HCT116 (cell line): ENCODE measurements around the gene USP24. TPM values are rescaled to one million over a fixed set of nuclear protein-coding genes. Genes with fewer than 3 reads are reported as not detected.

Experiments
- ATAC-seq: fragments of 200-7000 bp; cut with Tn5 transposase; 2 replicates; pipeline ENCODE4 v1.9.1; 2020; ENCODE audit warnings: mild to moderate bottlenecking, moderate library complexity
- BruUV-seq: library from RNA; stranded (reverse); fragments of 400-500 nt; replicated peaks from 2 replicates; lab custom pipeline; 2021; lab: Mats Ljungman, UMichigan
- CTCF ChIA-PET: fragments of 300-600 bp; sonication (Branson Sonifier 250); formaldehyde crosslinking; loops from one replicate; lab custom pipeline; 2021; ENCODE audit warnings: antibody characterized with exemption; lab: Charles Lee
- POLR2A ChIA-PET: fragments of 300-600, 350-600 bp; sonication (Branson Sonifier 250); formaldehyde crosslinking; loops from one replicate; lab custom pipeline; 2021; ENCODE audit warnings: antibody characterized with exemption; lab: Charles Lee
- RAD21 ChIA-PET, 2 experiments: fragments of 300-600 bp; sonication (Branson Sonifier 250); formaldehyde crosslinking; loops; one replicate each; lab custom pipeline; 2023; ENCODE audit warnings: low total read pairs in 2 of 2; ENCODE audit not compliant: uncharacterized antibody in 2 of 2, unreplicated experiment in 2 of 2, low non-redundant PET in 1 of 2; lab: Charles Lee
- DNase-seq: peaks from one replicate; pipeline ENCODE4 v3.0.0-alpha.2; 2010; ENCODE audit warnings: low read depth, low spot score
- H2AFZ ChIP-seq: fragments of 200-600 bp; shearing (Covaris generic), sonication (generic); 2 replicates; pipeline ENCODE4 v1.6.1; 2017; ENCODE audit warnings: low read depth, mixed run types, mixed read lengths, antibody characterized with exemption, low read length; ENCODE audit not compliant: poor library complexity, severe bottlenecking
- H3K27ac ChIP-seq: 2 replicates; pipeline ENCODE4 v1.5.1; 2012; ENCODE audit warnings: low read depth, low read length
- H3K27me3 ChIP-seq: fragments of 200-600 bp; sonication (generic); 2 replicates; pipeline ENCODE4 v1.6.1; 2016; ENCODE audit warnings: mixed run types, low read length, mixed read lengths; ENCODE audit not compliant: insufficient read depth
- H3K36me3 ChIP-seq, 2 experiments: fragments of 200-500 bp in 1 of 2; fragments of 200-600 bp in 1 of 2; sonication (Bioruptor generic) in 1 of 2; sonication (generic) in 1 of 2; 2 replicates each; pipeline versions ENCODE4 v1.5.1 to v1.6.1; 2014 to 2016; ENCODE audit warnings: low read length in 2 of 2, inconsistent platforms in 1 of 2, mixed read lengths in 1 of 2, mixed run types in 1 of 2; ENCODE audit not compliant: insufficient read depth in 2 of 2, control insufficient read depth in 1 of 2
- H3K4me1 ChIP-seq, 2 experiments: fragments of 200-600 bp in 1 of 2; sonication (generic) in 1 of 2; 2 replicates each; pipeline versions ENCODE4 v1.5.1 to v1.6.1; 2012 to 2017; ENCODE audit warnings: low read length in 2 of 2, inconsistent platforms in 1 of 2, mild to moderate bottlenecking in 1 of 2, mixed read lengths in 1 of 2, mixed run types in 1 of 2, moderate library complexity in 1 of 2; ENCODE audit not compliant: insufficient read depth in 2 of 2, control insufficient read depth in 1 of 2
- H3K4me2 ChIP-seq: fragments of 200-600 bp; sonication (generic); 2 replicates; pipeline ENCODE4 v1.6.1; 2017; ENCODE audit warnings: mixed run types, low read length, mixed read lengths
- H3K4me3 ChIP-seq, 2 experiments: fragments of 200-600 bp in 1 of 2; sonication (generic) in 1 of 2; replicated peaks in 1 of 2; 2 replicates each; pipeline ENCODE4 v1.5.1; 2011 to 2016; ENCODE audit warnings: low read length in 2 of 2, control low read depth in 1 of 2, low read depth in 1 of 2, mild to moderate bottlenecking in 1 of 2, mixed read lengths in 1 of 2, mixed run types in 1 of 2
- H3K79me2 ChIP-seq: fragments of 200-600 bp; sonication (generic); 2 replicates; pipeline ENCODE4 v1.6.1; 2017; ENCODE audit warnings: mild to moderate bottlenecking, mixed run types, low read length, moderate library complexity, mixed read lengths; ENCODE audit not compliant: insufficient read depth
- H3K9ac ChIP-seq: fragments of 200-600 bp; sonication (generic); 2 replicates; pipeline ENCODE4 v1.6.1; 2016; ENCODE audit warnings: low read length, mixed read lengths
- H3K9me2 ChIP-seq: fragments of 200-600 bp; sonication (generic), shearing (Covaris generic); 2 replicates; pipeline ENCODE4 v1.6.1; 2017; ENCODE audit warnings: mixed run types, mild to moderate bottlenecking, moderate library complexity; ENCODE audit not compliant: insufficient read depth
- H3K9me3 ChIP-seq, 2 experiments: fragments of 200-500 bp in 1 of 2; fragments of 200-600 bp in 1 of 2; sonication (Bioruptor generic) in 1 of 2; sonication (generic) in 1 of 2; 2 replicates each; pipeline ENCODE4 v1.6.1; 2014 to 2017; ENCODE audit warnings: low read length in 2 of 2, mixed read lengths in 2 of 2, inconsistent platforms in 1 of 2, low read depth in 1 of 2, mild to moderate bottlenecking in 1 of 2, mixed run types in 1 of 2, moderate library complexity in 1 of 2; ENCODE audit not compliant: control insufficient read depth in 1 of 2, insufficient read depth in 1 of 2
- H4K20me1 ChIP-seq: fragments of 200-600 bp; sonication (generic), shearing (Covaris generic); 2 replicates; pipeline ENCODE4 v1.6.1; 2017; ENCODE audit warnings: mixed run types, mild to moderate bottlenecking, moderate library complexity; ENCODE audit not compliant: insufficient read depth
- ATF3 ChIP-seq: IDR thresholded peaks from 2 replicates; pipeline ENCODE4 v1.6.1; 2012
- CBX3 ChIP-seq: IDR thresholded peaks from 2 replicates; pipeline ENCODE4 v1.6.1; 2012; ENCODE audit warnings: low read depth
- CTCF ChIP-seq, 3 experiments: fragments of 200-600 bp in 1 of 3; sonication (generic) in 1 of 3; IDR thresholded peaks in 2 of 3; conservative IDR thresholded peaks in 1 of 3; 2 replicates each; pipeline ENCODE4 v1.5.1; 2012 to 2017; ENCODE audit warnings: low read depth in 2 of 3, low read length in 2 of 3, antibody characterized with exemption in 1 of 3, borderline replicate concordance in 1 of 3, control low read depth in 1 of 3, mild to moderate bottlenecking in 1 of 3, mixed read lengths in 1 of 3, mixed run types in 1 of 3, moderate library complexity in 1 of 3; ENCODE audit not compliant: insufficient read depth in 1 of 3
- ELF1 ChIP-seq: IDR thresholded peaks from 2 replicates; pipeline ENCODE4 v1.6.1; 2012; ENCODE audit warnings: low read depth, borderline replicate concordance
- EZH2phosphoT487 ChIP-seq: fragments of 200-600 bp; IDR thresholded peaks from 2 replicates; pipeline ENCODE4 v1.6.1; 2018; ENCODE audit warnings: antibody characterized with exemption, borderline replicate concordance
- JUND ChIP-seq: IDR thresholded peaks from 2 replicates; pipeline ENCODE4 v1.6.1; 2012
- MAX ChIP-seq: IDR thresholded peaks from 2 replicates; pipeline ENCODE4 v1.6.1; 2012
- POLR2A ChIP-seq: IDR thresholded peaks from 2 replicates; pipeline ENCODE4 v1.7.0; 2011; ENCODE audit warnings: borderline replicate concordance; ENCODE audit not compliant: insufficient read depth, insufficient read length; ENCODE audit errors: extremely low read depth
- POLR2AphosphoS5 ChIP-seq: IDR thresholded peaks from 2 replicates; pipeline ENCODE4 v1.6.1; 2011; ENCODE audit warnings: mild to moderate bottlenecking, low read depth, low read length, moderate library complexity
- SIN3A ChIP-seq: IDR thresholded peaks from 2 replicates; pipeline ENCODE4 v1.6.1; 2012; ENCODE audit warnings: low read depth
- SP1 ChIP-seq: IDR thresholded peaks from 2 replicates; pipeline ENCODE4 v1.6.1; 2012; ENCODE audit warnings: low read depth
- TCF7L2 ChIP-seq: IDR thresholded peaks from 2 replicates; pipeline ENCODE4 v1.7.0; 2011; ENCODE audit warnings: borderline replicate concordance, inconsistent platforms; ENCODE audit not compliant: insufficient read depth, insufficient read length; ENCODE audit errors: extremely low read depth
- YY1 ChIP-seq: IDR thresholded peaks from 2 replicates; pipeline ENCODE4 v1.6.1; 2011; ENCODE audit warnings: low read length, low read depth, moderate library complexity, mild to moderate bottlenecking; ENCODE audit not compliant: insufficient replicate concordance; ENCODE audit errors: extremely low read depth
- ZFX ChIP-seq: fragments of 450-650 bp; IDR thresholded peaks from 2 replicates; pipeline ENCODE4 v1.6.1; 2017
- ZNF274 ChIP-seq: fragments of 200-500 bp; sonication (Bioruptor generic); IDR thresholded peaks from 2 replicates; pipeline ENCODE4 v1.6.1; 2014; ENCODE audit warnings: mild to moderate bottlenecking, low read depth, low read length, inconsistent platforms
- intact Hi-C: fragments of 100-400 bp; cut with micrococcal nuclease; formaldehyde crosslinking; loops from 2 replicates; pipeline ENCODE4 v1.10.0; 2022
- total RNA-seq: library from RNA; stranded (reverse); gene quantifications from one replicate; pipeline ENCODE4 v1.2.1, GENCODE V29; 2021; ENCODE audit not compliant: unreplicated experiment

Gene USP24
- total RNA-seq, 1 experiment from 2014 or later, result 34.2 TPM

- TF ChIP-seq POLR2AphosphoS5, result no peak
- TF ChIP-seq ZNF274, result no peak
- no peak for TF ChIP-seq JUND
- no peak for TF ChIP-seq ELF1
- no peak for TF ChIP-seq MAX
- no peak for TF ChIP-seq TCF7L2
- TF ChIP-seq CTCF (IDR thresholded peaks at IDR 0.05 in 2 of 3, conservative IDR thresholded peaks at IDR 0.05 in 1 of 3; ENCODE audit: borderline replicate concordance in 1 of 3, insufficient read depth in 1 of 3, low read depth in 2 of 3, low read length in 2 of 3), result no peak
- TF ChIP-seq YY1, result no peak
- no peak for TF ChIP-seq SP1
- TF ChIP-seq SIN3A, result no peak
- no peak for TF ChIP-seq POLR2A
- no peak for TF ChIP-seq CBX3
- no peak for TF ChIP-seq EZH2phosphoT487
- TF ChIP-seq ATF3, result no peak
- TF ChIP-seq ZFX, result no peak
- H3K4me1 ChIP-seq, result peaks cover 0 to 11% of the 10 kb centered on the region in 2 experiments; a peak in 3 of 4 replicates
- DNase-seq (no peak), ATAC-seq (0 out of 2 replicates have a peak, but pooled peaks have one; percentile 46)
- H4K20me1 ChIP-seq, result peaks cover 3% of the 10 kb centered on the region; the same call in 1 of the 2 replicates
- ChIA-PET RAD21 (no interaction called here), CTCF (no interaction called here), POLR2A (no interaction called here)
- H3K36me3 ChIP-seq, result no peaks in the 10 kb centered on the region
- no peak overlapping the region for H3K4me3 ChIP-seq
- H3K79me2 ChIP-seq, result peaks cover 100% of the 10 kb centered on the region
- H3K9me3 ChIP-seq, result no peaks in the 10 kb centered on the region
- BruUV-seq, result no TSS peak
- H3K27me3 ChIP-seq, result no peaks in the 10 kb centered on the region
- no peaks in the 10 kb centered on the region for H3K9me2 ChIP-seq
- intact Hi-C loops, result no loop called here
- H3K27ac ChIP-seq, result no peak overlapping the region
- H2AFZ ChIP-seq, result no peak overlapping the region
- no peak overlapping the region for H3K9ac ChIP-seq
- H3K4me2 ChIP-seq, result no peak overlapping the region
Measured at GRCh38 chr1:55209247-55209646, 5.9 kb downstream of the USP24 start.
